CD4-positive, alpha-beta T cell treated with Interleukin-21 for 1 hour (primary cell): ENCODE data around the gene KCND2.

Source experiments
- DNase-seq: peaks from one replicate; pipeline ENCODE4 v3.0.0-alpha.2; 2020

The KCND2 gene

DNA sequence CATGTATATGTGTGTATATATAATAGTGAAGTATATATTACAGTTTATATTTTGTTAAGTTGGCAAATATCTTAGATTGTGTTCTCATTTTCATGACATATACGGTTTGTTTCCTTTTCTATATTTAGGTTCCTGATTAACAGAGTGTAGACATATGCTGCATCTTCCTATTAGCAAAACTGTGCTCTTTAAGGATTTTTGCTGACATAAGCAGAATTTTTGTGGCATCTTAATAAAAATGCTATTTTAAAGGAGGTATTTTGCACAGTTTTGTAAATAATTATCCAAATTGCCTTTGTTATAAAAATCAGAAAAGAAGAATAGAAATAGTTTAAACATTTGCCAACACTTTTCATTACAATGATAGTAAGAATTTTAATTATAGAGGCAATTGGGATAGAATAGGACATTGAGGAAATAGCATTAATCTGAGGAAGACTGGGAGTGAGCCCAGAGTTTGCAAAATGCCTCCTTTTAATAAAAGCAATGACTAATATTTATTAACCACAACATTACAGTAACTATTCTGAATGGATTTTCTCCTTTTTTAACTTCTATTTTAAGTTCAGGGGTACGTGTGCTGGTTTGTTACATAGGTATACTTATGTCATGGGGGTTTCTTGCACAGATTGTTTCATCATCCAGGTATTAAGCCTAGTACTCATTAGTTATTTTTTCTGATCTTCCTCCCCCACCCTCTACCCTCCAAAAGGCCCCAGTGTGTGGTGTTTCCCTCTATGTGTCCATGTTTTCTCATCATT lies 38.2 kb downstream of the KCND2 start:
- DNase-seq: no peak

DNA sequence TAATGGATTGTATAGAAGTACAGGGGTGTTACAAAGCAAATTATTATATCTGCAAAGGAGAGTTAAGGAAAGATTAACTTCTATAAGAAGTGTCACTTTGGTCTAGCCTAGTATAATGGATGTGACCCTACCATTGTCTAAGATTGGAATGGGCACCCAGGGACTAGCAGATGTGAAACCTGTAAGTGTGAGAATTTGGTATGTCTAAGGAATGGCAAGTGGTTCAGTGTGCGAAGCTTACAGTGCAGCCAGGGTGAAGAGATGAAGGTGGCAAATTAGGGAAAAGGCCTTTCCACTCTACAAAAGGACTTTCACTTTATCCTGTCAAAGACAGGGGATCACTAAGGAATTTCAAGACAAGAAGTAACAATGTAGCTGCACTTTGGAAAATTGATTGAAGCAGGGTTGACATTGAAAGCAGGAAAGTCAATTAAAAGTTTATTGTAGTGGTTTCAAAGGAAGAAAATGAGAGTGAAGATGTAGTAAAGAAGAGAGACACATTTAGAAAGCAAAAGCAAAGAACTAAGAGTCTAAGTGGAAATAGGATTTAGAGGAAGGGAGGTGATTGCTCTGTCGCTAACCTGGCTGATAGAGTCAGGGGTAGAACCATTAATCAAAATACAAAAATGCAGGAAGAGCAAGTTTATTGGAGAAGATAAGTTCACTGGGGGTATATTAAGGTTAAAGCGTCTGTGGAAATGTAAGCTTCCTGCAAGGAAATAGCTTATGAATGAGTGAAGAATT lies 47.4 kb downstream of the KCND2 start:
- DNase-seq: no peak

DNA sequence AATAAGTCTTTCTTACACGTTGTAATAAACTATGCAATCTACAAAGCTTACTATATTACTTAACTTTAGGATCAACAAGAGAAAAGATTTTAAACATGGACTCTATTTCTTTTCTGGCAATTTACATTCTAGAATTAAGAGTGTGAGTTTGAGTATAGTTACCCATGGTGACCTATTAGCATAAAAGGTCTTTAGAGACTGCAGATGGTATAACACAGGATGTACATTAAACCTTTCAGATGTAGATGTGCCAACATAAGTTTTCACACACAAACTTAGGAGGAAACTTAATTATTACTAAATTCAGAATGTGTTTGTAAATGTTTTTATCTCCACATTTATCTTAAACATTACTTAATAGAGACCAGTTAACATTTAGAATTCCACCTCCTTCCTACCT lies 54.1 kb downstream of the KCND2 start:
- DNase-seq: no peak

DNA sequence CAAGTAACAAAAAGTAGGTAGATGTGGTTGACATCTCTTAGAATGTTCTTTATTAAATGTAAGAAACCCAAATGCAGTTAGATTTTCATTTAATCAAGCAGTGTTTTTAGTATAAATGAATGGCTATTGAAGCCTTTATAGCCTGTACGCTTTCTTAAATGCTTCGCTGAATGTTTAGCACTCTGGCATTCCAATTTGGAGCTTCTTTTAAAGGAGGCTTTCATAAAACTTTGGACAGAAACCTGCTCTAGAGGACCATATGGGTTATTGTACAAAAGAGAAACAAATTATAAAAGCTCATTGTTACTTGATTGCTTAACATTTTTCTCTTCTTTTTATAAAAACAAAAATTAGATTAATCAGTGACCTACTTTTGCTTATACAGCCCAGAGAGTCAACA lies 59.5 kb downstream of the KCND2 start:
- DNase-seq: no peak

DNA sequence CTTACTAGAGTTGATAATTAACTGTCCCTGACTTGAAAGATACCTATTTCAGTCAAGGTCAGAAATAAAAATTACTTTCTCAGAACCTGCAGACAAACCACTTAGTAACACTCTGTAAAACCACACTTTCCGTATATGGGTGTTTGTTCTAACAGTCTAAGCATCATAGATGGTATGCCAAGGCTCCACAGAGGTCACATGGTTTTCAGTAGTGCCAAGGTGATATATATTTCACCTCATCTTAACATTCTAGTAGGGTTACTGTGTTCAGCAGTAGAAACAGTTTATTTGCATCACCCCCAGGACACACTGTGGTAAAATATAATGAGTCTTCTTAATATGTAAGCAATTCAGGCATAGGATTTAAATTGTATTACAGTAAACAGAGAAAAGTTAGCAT lies 61.5 kb downstream of the KCND2 start:
- DNase-seq: no peak

DNA sequence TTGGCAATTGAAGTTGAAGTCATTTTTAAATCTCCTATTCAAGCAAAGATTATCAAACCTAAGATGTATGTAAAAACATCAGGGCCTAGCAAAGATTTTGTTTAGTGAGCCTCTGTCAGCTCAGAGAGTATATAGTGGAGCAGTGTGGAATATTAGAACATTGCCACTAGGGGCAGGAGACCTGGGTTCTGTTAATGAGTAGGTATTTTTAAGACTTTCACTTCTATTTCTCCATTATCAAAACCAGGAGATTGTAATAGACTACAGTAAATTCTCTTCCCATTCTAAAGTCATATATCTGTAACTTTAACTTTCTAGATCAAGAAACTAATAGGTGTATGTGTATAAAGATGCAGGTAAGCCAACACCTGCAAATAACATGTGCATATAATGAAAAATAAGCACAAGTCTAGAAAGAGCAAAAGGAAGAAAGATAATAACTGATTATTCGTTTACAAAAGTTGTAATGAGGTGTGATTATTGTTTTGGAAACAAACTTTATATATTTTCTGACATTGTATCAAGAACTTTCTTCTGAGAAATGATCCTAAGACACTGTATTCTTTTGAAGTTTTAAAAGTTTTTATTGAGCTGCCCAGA lies 64.4 kb downstream of the KCND2 start:
- no peak for DNase-seq

DNA sequence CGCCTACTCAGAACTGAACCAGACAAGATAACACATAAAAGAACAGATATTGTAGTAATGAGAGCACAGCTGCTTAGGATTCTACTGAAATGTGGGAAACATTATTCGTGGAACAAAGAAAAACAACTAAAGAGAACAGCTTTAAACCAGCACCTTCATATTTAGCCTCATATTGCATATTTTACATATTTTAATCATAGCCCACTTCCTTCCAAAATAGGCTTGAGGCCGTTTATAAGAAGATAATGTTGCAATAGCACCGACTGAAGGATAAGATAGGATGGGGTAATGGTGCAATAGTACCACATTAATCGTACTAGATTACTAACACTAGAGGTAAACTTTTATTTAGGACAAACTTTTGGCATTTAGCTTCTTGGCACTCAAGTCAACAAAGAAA lies 71.3 kb downstream of the KCND2 start:
- DNase-seq: no peak

DNA sequence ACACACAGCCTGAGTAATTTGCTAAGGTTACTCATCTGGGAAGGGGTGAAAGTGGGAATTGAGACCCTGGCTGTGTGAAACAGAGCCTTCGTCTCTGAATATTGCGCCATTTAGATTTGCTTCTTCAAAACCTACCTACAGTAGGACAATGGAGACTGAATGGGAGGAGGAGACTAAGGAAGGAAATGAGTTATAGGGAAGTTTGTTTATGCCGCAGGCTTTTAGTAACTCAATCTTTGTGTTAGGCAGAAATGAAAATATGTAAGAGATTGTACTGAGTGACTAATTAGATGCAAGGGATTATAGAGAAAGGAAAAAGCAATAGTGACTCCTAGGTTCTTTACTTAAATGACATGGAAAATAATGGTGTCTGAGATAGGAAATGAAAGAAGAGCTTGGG lies 80.2 kb downstream of the KCND2 start:
- DNase-seq: no peak

DNA sequence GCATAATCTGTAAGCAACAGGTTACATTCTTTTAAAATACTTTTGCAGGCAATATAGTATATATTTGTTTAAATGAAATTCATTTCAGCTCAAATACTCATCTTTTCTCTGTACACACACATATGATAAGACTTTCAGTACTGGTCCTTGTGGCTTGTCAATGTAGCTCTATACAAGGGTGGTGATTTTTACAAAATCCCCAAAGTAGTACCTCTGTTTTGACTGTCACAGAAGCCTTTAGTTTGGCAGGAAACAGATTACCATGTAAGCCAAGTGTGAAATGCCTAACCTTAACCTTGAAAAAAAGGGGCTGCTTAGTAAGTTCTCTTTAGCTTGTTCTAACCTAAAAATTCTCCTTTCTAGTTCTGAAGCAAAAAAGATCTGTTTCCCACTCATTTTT lies 87.9 kb downstream of the KCND2 start:
- no peak for DNase-seq

DNA sequence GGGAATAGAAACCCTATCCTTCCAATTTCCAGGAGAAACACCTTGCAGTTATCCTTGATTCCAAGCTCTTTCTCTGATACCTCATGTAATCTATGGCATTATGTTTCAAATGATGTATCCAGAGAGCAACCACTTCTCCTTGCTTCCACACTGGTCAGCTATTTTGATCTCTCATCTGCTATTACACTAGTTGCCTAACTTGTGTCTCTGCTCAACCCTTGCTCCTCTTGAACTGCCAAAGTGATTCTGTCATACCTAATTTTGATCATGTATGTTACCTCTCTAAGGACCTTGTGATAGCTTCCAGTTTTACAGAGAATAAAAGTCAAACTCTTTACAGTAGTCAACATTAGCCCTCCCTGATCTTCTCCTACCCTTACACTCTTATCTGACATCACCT lies 90.4 kb downstream of the KCND2 start:
- no peak for DNase-seq

DNA sequence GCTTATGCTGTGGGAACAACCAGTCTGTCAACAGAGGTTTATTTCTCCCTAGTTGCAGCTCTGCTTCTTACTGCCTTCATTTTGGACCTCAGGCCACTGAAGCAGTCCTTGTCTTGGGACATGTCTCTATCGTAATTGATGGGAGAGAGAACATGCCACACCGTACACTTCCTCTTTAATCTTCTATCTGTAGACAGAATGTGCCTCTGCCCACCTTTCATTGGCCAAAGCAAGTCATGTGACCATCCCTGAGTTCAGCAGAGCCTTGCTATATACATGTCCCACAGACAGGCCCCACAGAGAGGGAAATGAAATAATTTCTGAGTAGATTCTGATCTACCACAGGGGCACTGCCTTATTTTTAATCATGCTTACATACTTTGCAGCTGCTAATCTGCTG lies 98.0 kb downstream of the KCND2 start:
- DNase-seq: no peak

DNA sequence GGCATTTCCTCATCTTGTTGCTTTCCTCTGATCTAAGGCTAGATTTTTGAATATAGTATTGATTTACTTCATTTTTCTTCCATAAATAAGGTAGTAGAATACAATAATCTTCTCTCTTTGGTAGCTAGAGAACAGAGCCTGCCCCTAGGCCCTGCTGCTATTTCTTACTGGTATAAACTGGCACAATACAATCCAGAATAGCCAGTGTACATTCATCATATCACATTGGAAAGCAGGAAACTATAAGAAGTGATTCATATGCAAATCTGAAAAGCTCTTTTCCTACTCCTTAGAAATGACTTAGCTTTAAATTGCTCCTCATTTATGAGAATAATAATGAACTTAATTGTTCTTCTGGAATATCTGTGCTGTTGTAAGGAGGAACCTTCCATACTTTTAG lies 100.2 kb downstream of the KCND2 start:
- DNase-seq: no peak

DNA sequence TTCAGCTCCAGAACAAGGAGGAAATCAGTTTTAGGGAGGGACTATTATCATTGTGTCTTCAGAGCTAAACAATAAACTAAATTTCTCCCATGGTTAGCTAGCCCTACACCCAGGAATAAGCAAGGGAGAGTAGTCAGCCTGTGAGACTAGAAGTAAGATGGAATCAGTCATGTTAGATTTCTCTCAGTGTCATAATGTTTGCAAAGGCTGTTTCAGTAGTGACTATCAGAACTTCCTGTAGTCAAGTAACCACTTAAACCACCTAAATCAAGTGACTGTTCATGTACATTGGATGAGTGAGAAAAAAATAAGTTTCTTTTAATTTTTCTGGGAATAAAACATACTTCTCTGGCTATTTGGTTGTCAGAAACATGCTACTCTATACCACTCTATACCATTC lies 121.6 kb downstream of the KCND2 start:
- no peak for DNase-seq

DNA sequence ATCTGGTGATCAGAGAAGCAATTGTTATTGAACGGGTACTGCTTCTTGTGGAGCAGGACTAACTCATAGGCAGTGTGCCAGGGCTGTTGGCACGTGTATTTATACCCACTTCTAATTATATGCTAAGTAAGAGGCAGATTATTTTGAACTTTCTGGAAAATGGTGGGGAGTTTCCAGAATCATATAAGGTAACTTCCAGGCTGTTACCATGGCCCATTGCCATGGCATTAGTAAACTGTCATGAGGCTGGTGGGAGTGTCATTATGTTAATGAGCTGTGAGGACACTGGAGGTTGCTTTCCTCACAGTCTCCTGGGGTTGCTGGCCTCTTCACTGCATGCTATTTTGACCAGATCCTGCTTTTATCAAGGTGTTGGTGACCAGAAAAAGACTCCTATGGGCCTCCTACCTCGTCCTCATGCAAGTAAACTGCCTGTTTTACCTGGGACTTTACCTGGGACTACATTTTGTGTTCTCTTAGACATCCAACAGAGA lies 122.6 kb downstream of the KCND2 start:
- DNase-seq: no peak

DNA sequence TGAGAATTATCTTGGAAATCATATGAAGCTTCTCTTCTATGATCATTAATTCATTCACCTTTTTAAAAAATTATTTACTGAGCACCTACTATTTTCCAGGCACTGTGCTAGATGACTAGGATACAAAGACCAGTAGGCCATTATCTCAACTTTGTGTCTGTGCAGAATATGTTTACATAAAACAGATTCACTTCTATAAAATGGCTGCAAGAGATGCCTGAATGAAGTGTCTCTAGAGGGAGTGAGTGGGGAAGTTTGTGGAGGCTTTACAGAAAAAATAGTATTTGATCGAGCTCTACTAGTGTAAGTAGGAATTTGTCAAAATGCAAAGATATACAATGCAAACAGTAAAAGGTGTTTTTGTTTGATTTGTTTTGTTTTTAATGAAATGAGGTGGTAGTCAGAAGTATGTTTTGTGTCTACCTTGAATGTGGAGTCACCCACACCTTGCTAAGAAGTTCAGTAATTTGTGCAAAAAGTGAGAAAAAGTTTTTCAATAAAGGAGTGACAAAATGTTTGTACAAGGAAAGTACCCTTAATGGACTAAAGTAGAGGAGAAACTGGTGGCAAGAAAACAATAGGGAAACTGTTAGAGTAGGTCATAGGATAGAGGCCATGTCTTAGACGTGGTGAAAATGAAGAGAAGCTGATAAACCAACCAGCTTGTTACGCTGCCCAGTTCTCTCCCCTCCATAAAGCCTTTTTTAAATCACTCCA lies 125.5 kb downstream of the KCND2 start:
- DNase-seq: no peak

DNA sequence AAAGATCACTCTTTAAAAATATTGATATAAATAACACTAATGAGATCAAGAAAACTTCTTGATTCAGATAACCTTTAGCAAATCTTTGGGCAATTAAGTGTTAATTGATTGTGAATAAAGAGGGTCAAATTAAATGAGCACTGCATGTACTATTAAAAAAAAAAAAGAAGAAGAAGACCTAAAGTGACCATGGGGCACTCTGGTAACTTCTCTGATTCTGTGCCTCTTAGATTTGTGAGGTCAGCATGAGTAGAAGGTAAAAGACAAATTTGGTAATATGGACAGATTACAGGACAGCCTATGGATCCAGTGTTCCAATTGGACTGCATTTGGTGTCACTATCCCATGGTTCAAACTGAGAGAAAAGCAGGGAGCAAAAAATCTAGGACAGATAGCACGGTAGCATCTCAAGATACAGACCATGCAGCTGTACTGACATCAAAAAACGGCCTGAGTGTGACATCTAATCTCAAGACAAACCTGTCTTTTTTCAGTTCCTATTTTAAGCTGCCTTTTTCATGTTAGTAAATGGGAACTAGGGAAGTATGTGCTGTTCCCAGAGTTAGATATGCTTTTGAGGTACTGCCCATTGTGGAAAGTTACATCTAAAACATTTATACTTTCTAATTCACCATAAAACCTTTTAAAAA lies 128.0 kb downstream of the KCND2 start:
- no peak for DNase-seq

DNA sequence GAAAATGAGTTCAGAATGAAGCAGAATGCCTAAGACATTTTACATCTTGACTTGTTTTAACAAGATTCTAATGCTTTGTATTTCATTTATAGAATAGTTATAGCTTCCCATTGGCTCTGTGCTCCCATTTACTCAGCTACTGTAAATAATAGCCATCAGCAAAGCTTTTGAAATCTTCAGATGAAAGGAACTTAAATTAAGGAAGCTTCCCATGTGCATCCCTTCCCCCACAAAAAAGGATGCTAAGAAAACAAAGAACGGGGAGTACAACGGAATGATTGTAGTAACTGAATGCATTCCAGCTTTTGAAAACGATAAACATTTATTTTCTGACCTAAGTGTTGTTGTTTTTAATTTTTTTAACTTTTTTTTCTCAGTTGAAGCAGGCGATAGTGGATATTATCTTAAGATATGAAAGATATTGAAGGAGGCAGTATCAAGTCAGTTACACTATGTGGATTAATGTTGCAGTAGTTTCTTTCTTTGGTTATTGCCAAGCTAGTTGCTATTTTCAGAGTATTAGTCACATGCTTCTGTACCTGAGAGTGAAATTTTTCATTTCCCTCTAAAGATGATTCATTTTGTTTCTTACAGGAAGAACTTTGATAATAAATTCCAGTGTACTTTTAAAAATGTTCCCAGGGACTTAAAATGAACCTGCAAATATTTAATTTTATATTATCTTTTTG lies 129.2 kb downstream of the KCND2 start:
- DNase-seq: no peak

DNA sequence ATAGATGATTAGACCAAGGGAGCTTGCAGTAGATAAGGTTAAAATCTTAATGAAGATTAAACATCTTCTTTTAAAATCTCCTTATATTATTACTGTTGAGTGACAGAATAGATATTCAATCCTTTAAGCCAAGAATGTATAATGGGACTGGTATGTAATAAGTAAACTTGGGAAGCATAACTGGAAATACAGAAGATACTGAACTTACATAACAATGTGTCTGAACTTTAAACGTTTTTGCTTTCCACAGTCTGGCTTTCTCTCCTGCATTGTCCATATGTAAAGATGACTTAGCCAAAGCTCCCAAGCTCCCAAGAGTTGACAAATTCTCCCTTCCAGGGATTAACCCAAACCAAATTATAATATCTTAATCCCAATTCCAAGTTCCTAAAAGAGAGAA lies 129.8 kb downstream of the KCND2 start:
- no peak for DNase-seq

DNA sequence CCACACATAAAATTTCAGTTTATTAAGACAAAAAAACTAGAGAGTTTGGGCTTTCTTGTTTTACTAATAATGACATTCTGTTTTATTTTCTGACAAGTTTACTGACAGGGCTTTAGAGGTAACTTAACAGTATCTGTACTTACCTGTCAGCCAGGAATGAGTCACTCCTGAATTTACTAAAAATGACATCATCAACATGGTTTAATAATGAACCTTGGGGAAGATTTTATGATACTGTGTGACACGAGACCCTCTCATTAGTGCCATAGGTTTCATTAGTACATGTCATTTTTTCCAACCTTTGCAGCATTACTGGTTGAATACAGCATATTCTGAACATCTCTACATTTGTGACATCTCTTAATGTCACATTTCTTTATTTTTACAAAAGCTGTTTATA lies 131.1 kb downstream of the KCND2 start:
- no peak for DNase-seq

DNA sequence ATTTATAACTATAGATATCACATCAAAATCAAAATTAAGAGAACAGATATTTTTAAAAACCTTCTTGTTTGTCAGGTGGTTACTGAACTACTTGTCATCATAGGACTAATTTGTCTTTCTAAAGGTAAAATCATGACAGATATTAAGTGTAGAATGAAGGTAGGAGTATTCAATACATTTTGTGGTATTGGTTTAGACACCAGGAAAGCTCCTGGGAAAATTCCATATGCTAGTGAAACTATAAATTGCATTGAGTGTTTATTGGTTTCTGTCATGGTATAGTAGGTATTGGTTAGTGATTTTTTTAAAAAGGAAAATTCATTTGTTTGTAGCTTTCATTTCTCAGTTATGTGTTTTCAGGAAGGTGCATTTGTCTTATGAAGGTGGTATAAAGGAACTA lies 132.7 kb downstream of the KCND2 start:
- no peak for DNase-seq

DNA sequence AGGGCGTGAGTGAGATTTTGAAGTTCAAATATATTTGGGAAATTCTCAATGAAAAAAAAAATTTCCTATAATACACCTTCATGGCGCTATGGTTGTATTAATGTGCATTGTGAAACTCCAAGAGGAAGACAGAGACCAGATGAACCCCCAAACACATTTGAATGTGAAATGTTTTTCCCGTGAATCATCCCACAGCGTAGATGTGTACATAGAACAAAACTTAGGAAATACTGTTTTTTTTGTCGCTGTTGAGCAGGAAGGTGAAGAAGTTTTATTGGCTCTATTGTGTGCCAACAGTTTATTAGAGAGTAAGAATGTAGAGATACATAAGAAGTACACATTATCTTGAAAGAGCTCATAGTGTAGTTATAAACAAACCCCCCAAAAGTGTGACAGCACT lies 134.0 kb downstream of the KCND2 start:
- no peak for DNase-seq
